ENCODE data around the gene RASD2.
"Not testable (repeated sequence)": the region's sequence is repeated elsewhere in the genome, so short reads cannot be mapped to it uniquely, and the experiment has no call there.

Gene RASD2

GRCh38 chr22:35540595-35541253, at the start of gene RASD2:
Gene RASD2, plus strand, starts transcription at chr22:35540831. Its CDS starts 5,979 bp downstream, at chr22:35546810.
- no peak for DNase-seq (ENCODE audit: insufficient read length, low spot score)
- FAIRE-seq = no peak
- no peak for TF ChIP-seq CTCF (IDR thresholded peaks at IDR 0.05; ENCODE audit: insufficient read depth, missing control alignments)

GRCh38 chr22:35491061-35491907, 49.3 kb upstream of the RASD2 start:
- not testable (repeated sequence) for FAIRE-seq; DNase-seq (ENCODE audit: insufficient read length, low spot score)

GRCh38 chr22:35491908-35492380, 48.7 kb upstream of the RASD2 start:
- no peak for FAIRE-seq

GRCh38 chr22:35493074-35493473, 47.6 kb upstream of the RASD2 start:
- no peak for TF ChIP-seq CTCF (IDR thresholded peaks at IDR 0.05; ENCODE audit: insufficient read depth, missing control alignments)
- FAIRE-seq (no peak), DNase-seq (ENCODE audit: insufficient read length, low spot score) (no peak)

More at GRCh38 chr22:35491908-35492380, 48.7 kb upstream of the RASD2 start:
- no peak for DNase-seq (ENCODE audit: insufficient read length, low spot score)
- TF ChIP-seq CTCF (IDR thresholded peaks at IDR 0.05; ENCODE audit: insufficient read depth, missing control alignments) = no peak

GRCh38 chr22:35495711-35496110, 44.9 kb upstream of the RASD2 start:
- FAIRE-seq; DNase-seq (ENCODE audit: insufficient read length, low spot score): not testable (repeated sequence)

GRCh38 chr22:35496768-35497312, 43.8 kb upstream of the RASD2 start:
- DNase-seq (ENCODE audit: insufficient read length, low spot score) = no peak
- no peak for FAIRE-seq
- TF ChIP-seq CTCF (IDR thresholded peaks at IDR 0.05; ENCODE audit: insufficient read depth, missing control alignments) = no peak

- FAIRE-seq (no peak), DNase-seq (ENCODE audit: insufficient read length, low spot score) (no peak)
- no peak for TF ChIP-seq CTCF (IDR thresholded peaks at IDR 0.05; ENCODE audit: insufficient read depth, missing control alignments)
These were observed 42.4 kb upstream of the RASD2 start for GRCh38 chr22:35498026-35498800.
